H9 (cell line): ENCODE measurements around the gene UBE2Z. TPM values are rescaled to one million over a fixed set of nuclear protein-coding genes. Genes with fewer than 3 reads are reported as not detected.
"Not testable (repeated sequence)": the region's sequence is repeated elsewhere in the genome, so short reads cannot be mapped to it uniquely, and the experiment has no call there.

Source experiments
- DNase-seq: peaks from one replicate; pipeline ENCODE4 v3.0.0-alpha.2; 2017
- H2AFZ ChIP-seq: one replicate; pipeline ENCODE4 v1.6.1; 2013; ENCODE audit warnings: mild to moderate bottlenecking, low read length, control low read depth, moderate library complexity
- H2AK5ac ChIP-seq: 2 replicates; pipeline ENCODE4 v1.6.1; 2013; ENCODE audit warnings: low read length, control low read depth, mixed read lengths; ENCODE audit not compliant: insufficient read length
- H2BK120ac ChIP-seq: one replicate; pipeline ENCODE4 v1.6.1; 2013; ENCODE audit warnings: low read depth, mild to moderate bottlenecking, low read length, control low read depth, inconsistent platforms; ENCODE audit not compliant: poor library complexity, severe bottlenecking
- H2BK12ac ChIP-seq: 2 replicates; pipeline ENCODE4 v1.6.1; 2013; ENCODE audit warnings: low read length, control low read depth, mixed read lengths, low read depth; ENCODE audit not compliant: insufficient read length
- H2BK15ac ChIP-seq: 2 replicates; pipeline ENCODE4 v1.6.1; 2013; ENCODE audit warnings: low read depth, low read length, control low read depth
- H2BK20ac ChIP-seq: one replicate; pipeline ENCODE4 v1.6.1; 2013; ENCODE audit warnings: low read depth, mild to moderate bottlenecking, low read length, control low read depth, inconsistent platforms; ENCODE audit not compliant: poor library complexity, severe bottlenecking
- H2BK5ac ChIP-seq: 2 replicates; pipeline ENCODE4 v1.6.1; 2013; ENCODE audit warnings: low read length, control low read depth, mixed read lengths; ENCODE audit not compliant: insufficient read length
- H3K14ac ChIP-seq: 2 replicates; pipeline ENCODE4 v1.6.1; 2013; ENCODE audit warnings: low read length, control low read depth; ENCODE audit not compliant: insufficient read depth
- H3K18ac ChIP-seq: 2 replicates; pipeline ENCODE4 v1.6.1; 2013; ENCODE audit warnings: low read depth, mild to moderate bottlenecking, mixed read lengths, low read length, control low read depth; ENCODE audit not compliant: insufficient read length
- H3K23ac ChIP-seq: 2 replicates; pipeline ENCODE4 v1.6.1; 2013; ENCODE audit warnings: low read length, control low read depth, mixed read lengths, low read depth; ENCODE audit not compliant: insufficient read length
- H3K23me2 ChIP-seq: 2 replicates; pipeline ENCODE4 v1.6.1; 2013; ENCODE audit warnings: low read depth, mild to moderate bottlenecking, mixed read lengths, low read length, control low read depth; ENCODE audit not compliant: insufficient read length, poor library complexity, severe bottlenecking
- H3K27ac ChIP-seq: 2 replicates; pipeline ENCODE4 v1.5.1; 2013; ENCODE audit warnings: low read length, control low read depth, mixed read lengths, low read depth; ENCODE audit not compliant: insufficient read length
- H3K27me3 ChIP-seq: 2 replicates; pipeline ENCODE4 v1.6.1; 2013; ENCODE audit warnings: low read length, control low read depth, inconsistent platforms; ENCODE audit not compliant: insufficient read depth
- H3K4ac ChIP-seq: 2 replicates; pipeline ENCODE4 v1.6.1; 2013; ENCODE audit warnings: low read depth, mild to moderate bottlenecking, control low read depth, inconsistent platforms, low read length, moderate library complexity
- H3K4me1 ChIP-seq: 2 replicates; pipeline ENCODE4 v1.6.1; 2013; ENCODE audit warnings: low read length, control low read depth, inconsistent platforms; ENCODE audit not compliant: insufficient read depth
- H3K4me2 ChIP-seq: 2 replicates; pipeline ENCODE4 v1.6.1; 2013; ENCODE audit warnings: low read length, control low read depth, mixed read lengths; ENCODE audit not compliant: insufficient read length, insufficient read depth
- H3K56ac ChIP-seq: 2 replicates; pipeline ENCODE4 v1.6.1; 2013; ENCODE audit warnings: low read depth, mild to moderate bottlenecking, mixed read lengths, low read length, control low read depth; ENCODE audit not compliant: insufficient read length
- H3K79me1 ChIP-seq: 2 replicates; pipeline ENCODE4 v1.6.1; 2013; ENCODE audit warnings: low read depth, mild to moderate bottlenecking, moderate library complexity, low read length, control low read depth, inconsistent platforms; ENCODE audit not compliant: insufficient read depth, poor library complexity, severe bottlenecking
- H3K79me2 ChIP-seq: 2 replicates; pipeline ENCODE4 v1.6.1; 2013; ENCODE audit warnings: low read length, control low read depth, inconsistent platforms; ENCODE audit not compliant: insufficient read depth
- H3K9ac ChIP-seq: 2 replicates; pipeline ENCODE4 v1.6.1; 2013; ENCODE audit warnings: low read length, control low read depth, mixed read lengths; ENCODE audit not compliant: insufficient read length; ENCODE audit errors: extremely low read depth
- H3K9me3 ChIP-seq: one replicate; pipeline ENCODE4 v1.6.1; 2013; ENCODE audit warnings: low read depth, low read length, inconsistent platforms; ENCODE audit not compliant: control insufficient read depth
- H3T11ph ChIP-seq: one replicate; pipeline ENCODE4 v1.6.1; 2013; ENCODE audit warnings: mild to moderate bottlenecking, low read length, control low read depth, inconsistent platforms
- H4K20me1 ChIP-seq: one replicate; pipeline ENCODE4 v1.6.1; 2013; ENCODE audit not compliant: control insufficient read depth, insufficient read length, insufficient read depth
- H4K5ac ChIP-seq: 2 replicates; pipeline ENCODE4 v1.6.1; 2013; ENCODE audit warnings: low read depth, mild to moderate bottlenecking, mixed read lengths, low read length, control low read depth; ENCODE audit not compliant: insufficient read length
- H4K8ac ChIP-seq: replicated peaks from 2 replicates; pipeline ENCODE4 v1.6.1; 2013; ENCODE audit warnings: low read length, control low read depth, mixed read lengths, low read depth; ENCODE audit not compliant: insufficient read length
- H4K91ac ChIP-seq: 2 replicates; pipeline ENCODE4 v1.6.1; 2013; ENCODE audit warnings: low read depth, mild to moderate bottlenecking, moderate library complexity, mixed read lengths, low read length, control low read depth; ENCODE audit not compliant: insufficient read length
- H3K27ac Mint-ChIP-seq, 3 experiments: 2 replicates in 2 of 3; 3 replicates in 1 of 3; pipeline ENCODE4 v1.8.0; 2020 to 2021; ENCODE audit warnings: mixed read lengths in 3 of 3, mild to moderate bottlenecking in 1 of 3, moderate library complexity in 1 of 3
- H3K27me3 Mint-ChIP-seq: 2 replicates; pipeline ENCODE4 v1.8.0; 2021; ENCODE audit warnings: low read depth, mild to moderate bottlenecking, moderate library complexity, mixed read lengths
- H3K36me3 Mint-ChIP-seq, 3 experiments: 2 replicates in 2 of 3; 3 replicates in 1 of 3; pipeline ENCODE4 v1.8.0; 2020 to 2021; ENCODE audit warnings: low read depth in 3 of 3, mixed read lengths in 3 of 3; ENCODE audit not compliant: insufficient read depth in 1 of 3
- H3K4me1 Mint-ChIP-seq, 2 experiments: 2 replicates each; pipeline ENCODE4 v1.8.0; 2020; ENCODE audit warnings: mixed read lengths in 2 of 2
- H3K4me3 Mint-ChIP-seq, 2 experiments: 2 replicates in 1 of 2; 3 replicates in 1 of 2; pipeline ENCODE4 v1.8.0; 2020 to 2021; ENCODE audit warnings: mild to moderate bottlenecking in 2 of 2, mixed read lengths in 2 of 2, moderate library complexity in 1 of 2
- H3K9me3 Mint-ChIP-seq, 2 experiments: 2 replicates in 1 of 2; 3 replicates in 1 of 2; pipeline ENCODE4 v1.8.0; 2020; ENCODE audit warnings: mild to moderate bottlenecking in 2 of 2, mixed read lengths in 2 of 2, moderate library complexity in 1 of 2
- WGBS: extraction: QIAGEN DNeasy Blood & Tissue Kit; methylation state at CpG from one replicate; pipeline ENCODE4 v1.1.7; 2013; ENCODE audit warnings: missing lambda C conversion rate, low lambda C conversion rate, mixed read lengths; ENCODE audit not compliant: insufficient read length; ENCODE audit errors: extremely low coverage; 5-methylcytosine and 5-hydroxymethylcytosine counted together
- total RNA-seq: library from RNA; stranded (reverse); gene quantifications from 2 replicates; pipeline ENCODE4 v1.2.1, GENCODE V29; 2021
- TF ChIP-seq, protein P1 (sequence below): fragments of 200-600 bp; sonication (generic); conservative IDR thresholded peaks from 3 replicates; pipeline ENCODE4 v1.8.0; 2021; ENCODE audit warnings: antibody characterized with exemption, mild to moderate bottlenecking

UBE2Z gene
- total RNA-seq, 1 experiment from 2014 or later: 80.0 TPM

DNA sequence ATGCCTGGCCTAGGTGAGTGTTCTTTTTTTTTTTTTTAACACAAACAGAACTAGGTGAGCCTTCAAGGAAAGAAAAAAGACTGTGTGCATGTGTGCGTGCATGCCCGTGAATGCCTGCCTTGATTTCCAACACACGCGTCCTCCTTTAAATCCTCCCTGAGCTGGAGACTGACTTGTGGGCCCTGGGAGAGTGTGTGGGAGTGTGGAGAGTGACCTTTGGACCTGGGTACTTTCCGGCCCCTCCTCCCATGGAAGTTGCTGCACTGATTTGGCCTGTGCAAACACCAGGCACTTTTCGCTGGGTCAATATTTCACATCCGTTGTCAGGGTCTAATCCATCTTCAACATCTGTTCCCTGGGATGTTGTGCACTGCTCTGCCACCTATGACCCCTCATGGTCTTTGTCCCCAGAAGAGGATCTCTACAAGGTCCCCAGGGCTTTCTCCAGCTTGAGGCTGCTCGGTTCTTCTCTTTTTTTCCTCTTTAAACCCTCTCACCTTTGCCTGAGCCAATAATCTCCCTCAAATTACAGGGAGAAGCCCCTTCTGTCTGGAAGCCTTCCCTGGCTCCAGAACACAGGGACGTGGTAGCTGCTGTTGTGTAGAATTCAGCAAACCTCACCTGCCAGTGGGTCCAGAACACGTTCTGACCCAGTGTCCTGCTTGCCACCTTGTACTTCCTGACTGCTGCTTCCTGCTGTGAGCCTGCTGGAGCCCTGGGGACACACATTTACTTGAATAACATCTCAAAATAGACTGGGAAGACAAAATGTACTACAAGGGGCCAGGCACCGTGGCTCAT is 36.5 kb upstream of the UBE2Z start:
- Histone ChIP-seq H3K14ac (0 out of 2 replicates have a peak overlapping the region, but pooled peaks have one; percentile 44), H2AK5ac (no peak overlapping the region), H3K27ac (no peak overlapping the region), H2BK5ac (no peak overlapping the region), H4K5ac (no peak overlapping the region), H4K91ac (peak overlapping the region; percentile 37), H3K9me3 (no peaks in the 10 kb centered on the region), H3K18ac (no peak overlapping the region), H3K56ac (no peak overlapping the region), H4K20me1 (no peaks in the 10 kb centered on the region), H3K4me1 (no peaks in the 10 kb centered on the region; the same call in 1 of the 2 replicates), H3T11ph (no peak overlapping the region), H3K27me3 (no peaks in the 10 kb centered on the region), H2BK15ac (no peak overlapping the region), H2BK120ac (no peak overlapping the region), H4K8ac (no peak overlapping the region), H3K23me2 (no peaks in the 10 kb centered on the region), H3K79me2 (no peaks in the 10 kb centered on the region), H2BK12ac (no peak overlapping the region), H2BK20ac (no peak overlapping the region), H3K9ac (no peak overlapping the region), H3K4me2 (no peak overlapping the region), H2AFZ (no peak overlapping the region), H3K79me1 (no peaks in the 10 kb centered on the region), H3K4ac (no peak overlapping the region), H3K23ac (no peak overlapping the region)
- Mint-ChIP-seq H3K27ac (peak overlapping the region in 2 of 3 experiments; percentile 27 to 66; a peak in 5 of 7 replicates), H3K27me3 (peaks cover 22% of the 10 kb centered on the region), H3K9me3 (no peaks in the 10 kb centered on the region), H3K4me3 (no peak overlapping the region), H3K36me3 (no peaks in the 10 kb centered on the region), H3K4me1 (peaks cover 9 to 10% of the 10 kb centered on the region in 2 experiments)
- WGBS: no CpG with 5 or more reads among the region's 11 CpGs
- DNase-seq: no peak
- TF ChIP-seq, protein P1, sequence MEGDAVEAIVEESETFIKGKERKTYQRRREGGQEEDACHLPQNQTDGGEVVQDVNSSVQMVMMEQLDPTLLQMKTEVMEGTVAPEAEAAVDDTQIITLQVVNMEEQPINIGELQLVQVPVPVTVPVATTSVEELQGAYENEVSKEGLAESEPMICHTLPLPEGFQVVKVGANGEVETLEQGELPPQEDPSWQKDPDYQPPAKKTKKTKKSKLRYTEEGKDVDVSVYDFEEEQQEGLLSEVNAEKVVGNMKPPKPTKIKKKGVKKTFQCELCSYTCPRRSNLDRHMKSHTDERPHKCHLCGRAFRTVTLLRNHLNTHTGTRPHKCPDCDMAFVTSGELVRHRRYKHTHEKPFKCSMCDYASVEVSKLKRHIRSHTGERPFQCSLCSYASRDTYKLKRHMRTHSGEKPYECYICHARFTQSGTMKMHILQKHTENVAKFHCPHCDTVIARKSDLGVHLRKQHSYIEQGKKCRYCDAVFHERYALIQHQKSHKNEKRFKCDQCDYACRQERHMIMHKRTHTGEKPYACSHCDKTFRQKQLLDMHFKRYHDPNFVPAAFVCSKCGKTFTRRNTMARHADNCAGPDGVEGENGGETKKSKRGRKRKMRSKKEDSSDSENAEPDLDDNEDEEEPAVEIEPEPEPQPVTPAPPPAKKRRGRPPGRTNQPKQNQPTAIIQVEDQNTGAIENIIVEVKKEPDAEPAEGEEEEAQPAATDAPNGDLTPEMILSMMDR: no peak

DNA sequence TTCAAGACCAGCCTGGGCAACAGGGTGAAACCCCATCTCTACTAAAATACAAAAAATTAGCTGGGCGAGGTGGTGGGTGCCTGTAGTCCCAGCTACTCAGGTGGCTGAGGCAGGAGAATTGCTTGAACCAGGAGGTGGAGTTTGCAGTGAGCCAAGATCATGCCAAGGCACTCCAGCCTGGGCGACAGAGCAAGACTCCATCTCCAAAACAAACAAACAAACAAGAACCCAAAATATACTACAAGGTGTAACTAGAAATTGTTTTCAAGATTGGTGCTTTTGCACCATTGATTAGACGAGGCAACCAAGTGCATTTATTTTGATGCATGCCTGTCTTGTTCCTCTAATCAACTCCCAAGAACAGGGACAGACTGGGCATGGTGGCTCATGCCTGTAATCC is 35.8 kb upstream of the UBE2Z start:
- not testable (repeated sequence) for H3K56ac ChIP-seq, H4K5ac ChIP-seq, H3K23ac ChIP-seq, H4K8ac ChIP-seq, H3K36me3 Mint-ChIP-seq, H2BK15ac ChIP-seq, H3K79me2 ChIP-seq, H2AFZ ChIP-seq, H2BK120ac ChIP-seq, H4K91ac ChIP-seq, H3K14ac ChIP-seq, H2BK5ac ChIP-seq, H2AK5ac ChIP-seq, H3K9ac ChIP-seq, H2BK20ac ChIP-seq, H3K18ac ChIP-seq, H2BK12ac ChIP-seq, DNase-seq, H3K4me2 ChIP-seq, H3K9me3 Mint-ChIP-seq, H3T11ph ChIP-seq, H3K23me2 ChIP-seq, H3K4me1 ChIP-seq, H3K27ac ChIP-seq, H3K4ac ChIP-seq, H3K27ac Mint-ChIP-seq, H3K79me1 ChIP-seq, H3K27me3 ChIP-seq, H3K4me3 Mint-ChIP-seq, H3K9me3 ChIP-seq, H4K20me1 ChIP-seq
- WGBS: no CpG with 5 or more reads among the region's 3 CpGs
- Mint-ChIP-seq H3K4me1 (peaks cover 9 to 10% of the 10 kb centered on the region in 2 experiments), H3K27me3 (peaks cover 26% of the 10 kb centered on the region)
